Smooth muscle cell (in vitro differentiated cells): Measurements from ENCODE around the gene PCCA. TPM values are rescaled to one million over a fixed set of nuclear protein-coding genes. Genes with fewer than 3 reads are reported as not detected.

Source experiments
- DNase-seq: peaks from one replicate; lab custom pipeline; 2025; ENCODE audit not compliant: unreplicated experiment; lab: John Stamatoyannopoulos, UW
- H2AFZ ChIP-seq: fragments of 200-600 bp; sonication (generic); 2 replicates; pipeline ENCODE4 v1.6.0; 2016; ENCODE audit warnings: antibody characterized with exemption, low read depth, mild to moderate bottlenecking
- H3F3A ChIP-seq: fragments of 200-600 bp; sonication (generic); 2 replicates; pipeline ENCODE4 v1.6.0; 2017; ENCODE audit warnings: antibody characterized with exemption, low read depth
- H3K27ac ChIP-seq: fragments of 200-600 bp; sonication (generic); 2 replicates; pipeline ENCODE4 v1.5.1; 2016; ENCODE audit warnings: low read depth, mild to moderate bottlenecking
- H3K27me3 ChIP-seq: fragments of 200-600 bp; sonication (generic); 2 replicates; pipeline ENCODE4 v1.6.1; 2016; ENCODE audit warnings: low read depth, mild to moderate bottlenecking
- H3K36me3 ChIP-seq: fragments of 200-600 bp; sonication (generic); 2 replicates; pipeline ENCODE4 v1.5.1; 2016; ENCODE audit warnings: low read depth
- H3K4me1 ChIP-seq: fragments of 200-600 bp; sonication (generic); 2 replicates; pipeline ENCODE4 v1.5.1; 2016; ENCODE audit warnings: low read depth
- H3K4me2 ChIP-seq: fragments of 200-600 bp; sonication (generic); 2 replicates; pipeline ENCODE4 v1.6.0; 2016; ENCODE audit warnings: mild to moderate bottlenecking
- H3K4me3 ChIP-seq: fragments of 200-600 bp; sonication (generic); 2 replicates; pipeline ENCODE4 v1.5.1; 2016; ENCODE audit warnings: mild to moderate bottlenecking
- H3K79me2 ChIP-seq: fragments of 200-600 bp; sonication (generic); 2 replicates; pipeline ENCODE4 v1.6.0; 2016; ENCODE audit warnings: low read depth, mild to moderate bottlenecking
- H3K9ac ChIP-seq: fragments of 200-600 bp; sonication (generic); 2 replicates; pipeline ENCODE4 v1.6.0; 2016; ENCODE audit warnings: low read depth
- H3K9me3 ChIP-seq: fragments of 200-600 bp; sonication (generic); replicated peaks from 2 replicates; pipeline ENCODE4 v1.5.1; 2016; ENCODE audit warnings: low read depth
- H4K20me1 ChIP-seq: fragments of 200-600 bp; sonication (generic); 2 replicates; pipeline ENCODE4 v1.6.0; 2016; ENCODE audit warnings: low read depth
- WGBS: methylation state at CpG from one replicate; pipeline ENCODE4 v1.1.7; 2016; ENCODE audit warnings: low lambda C conversion rate; 5-methylcytosine and 5-hydroxymethylcytosine counted together
- polyA plus RNA-seq: library from polyadenylated mRNA; unstranded; fragments of >200 nt; fragmentation: Nextera tagmentation; extraction: Ambion mirVana; gene quantifications from 2 replicates; pipeline ENCODE4 v1.2.1, GENCODE V29; 2016
- total RNA-seq: library from RNA; depleted of rRNA; stranded (reverse); fragments of >200 nt; gene quantifications from 2 replicates; pipeline ENCODE4 v1.2.3, GENCODE V29; 2014
- TF ChIP-seq, protein P1 (sequence below): fragments of 200-600 bp; sonication (generic); IDR thresholded peaks from 2 replicates; pipeline ENCODE4 v1.5.1; 2017; ENCODE audit warnings: borderline replicate concordance, mild to moderate bottlenecking, antibody characterized with exemption; ENCODE audit not compliant: insufficient read depth, poor library complexity, severe bottlenecking

The PCCA gene
- total and polyA plus RNA-seq, 2 experiments from 2014 or later: 19.6 to 24.7 TPM

DNA sequence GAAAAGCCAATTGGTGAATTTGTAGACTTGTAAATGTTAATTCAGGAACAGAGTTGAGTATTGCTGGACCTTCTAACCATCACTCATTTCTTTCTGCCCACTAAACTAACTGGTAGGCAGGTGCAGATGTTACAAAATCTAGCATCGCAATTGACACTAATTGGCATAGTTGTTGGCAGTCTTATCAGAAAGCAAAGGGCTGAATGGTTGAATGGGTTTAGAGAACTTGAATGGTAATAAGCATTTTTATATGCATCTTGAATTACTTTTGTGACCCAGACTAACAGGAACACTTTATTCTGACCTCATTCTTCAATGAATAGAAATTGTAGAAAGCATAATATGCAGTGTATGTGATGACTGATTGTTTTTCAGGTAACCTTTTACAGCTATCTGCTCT, 310.6 kb downstream of the PCCA start:
- Histone ChIP-seq H3F3A (peaks cover 2% of the 10 kb centered on the region), H3K4me3 (no peak overlapping the region), H3K9me3 (no peaks in the 10 kb centered on the region), H3K27ac (no peak overlapping the region), H2AFZ (no peak overlapping the region), H3K79me2 (no peaks in the 10 kb centered on the region), H4K20me1 (no peaks in the 10 kb centered on the region), H3K36me3 (no peaks in the 10 kb centered on the region), H3K27me3 (no peaks in the 10 kb centered on the region), H3K4me1 (no peaks in the 10 kb centered on the region), H3K9ac (no peak overlapping the region), H3K4me2 (no peak overlapping the region)
- no peak for DNase-seq
- 94% methylated on average over 1 of the region's 1 CpG for WGBS
- TF ChIP-seq, protein P1, sequence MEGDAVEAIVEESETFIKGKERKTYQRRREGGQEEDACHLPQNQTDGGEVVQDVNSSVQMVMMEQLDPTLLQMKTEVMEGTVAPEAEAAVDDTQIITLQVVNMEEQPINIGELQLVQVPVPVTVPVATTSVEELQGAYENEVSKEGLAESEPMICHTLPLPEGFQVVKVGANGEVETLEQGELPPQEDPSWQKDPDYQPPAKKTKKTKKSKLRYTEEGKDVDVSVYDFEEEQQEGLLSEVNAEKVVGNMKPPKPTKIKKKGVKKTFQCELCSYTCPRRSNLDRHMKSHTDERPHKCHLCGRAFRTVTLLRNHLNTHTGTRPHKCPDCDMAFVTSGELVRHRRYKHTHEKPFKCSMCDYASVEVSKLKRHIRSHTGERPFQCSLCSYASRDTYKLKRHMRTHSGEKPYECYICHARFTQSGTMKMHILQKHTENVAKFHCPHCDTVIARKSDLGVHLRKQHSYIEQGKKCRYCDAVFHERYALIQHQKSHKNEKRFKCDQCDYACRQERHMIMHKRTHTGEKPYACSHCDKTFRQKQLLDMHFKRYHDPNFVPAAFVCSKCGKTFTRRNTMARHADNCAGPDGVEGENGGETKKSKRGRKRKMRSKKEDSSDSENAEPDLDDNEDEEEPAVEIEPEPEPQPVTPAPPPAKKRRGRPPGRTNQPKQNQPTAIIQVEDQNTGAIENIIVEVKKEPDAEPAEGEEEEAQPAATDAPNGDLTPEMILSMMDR: no peak

DNA sequence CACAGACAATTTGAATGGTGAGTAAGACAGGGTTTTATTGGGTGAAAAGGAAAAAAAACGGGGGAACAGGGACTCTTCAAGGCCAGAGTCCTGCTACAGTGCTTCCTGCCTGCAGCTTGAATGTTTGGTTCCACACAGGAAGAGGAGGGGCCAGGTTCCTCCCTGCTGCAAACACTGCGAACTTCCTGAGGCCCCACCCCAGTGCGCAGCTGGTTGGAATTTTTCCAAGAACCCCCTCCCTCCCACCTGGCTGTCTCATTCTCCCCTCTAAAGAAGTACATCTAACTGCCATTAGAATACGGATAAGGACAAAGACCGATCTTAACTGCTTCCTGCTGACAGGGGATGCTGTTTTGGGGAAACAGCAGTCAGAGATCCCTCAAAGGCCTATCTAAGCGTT, 314.8 kb downstream of the PCCA start:
- no peaks in the 10 kb centered on the region for H3F3A ChIP-seq
- no peak overlapping the region for H2AFZ ChIP-seq
- DNase-seq: no peak
- H3K79me2 ChIP-seq: no peaks in the 10 kb centered on the region
- H3K9me3 ChIP-seq: peaks cover 14% of the 10 kb centered on the region
- H3K27me3 ChIP-seq: no peaks in the 10 kb centered on the region
- 68% methylated on average over 6 of the region's 6 CpGs for WGBS
- peaks cover 10% of the 10 kb centered on the region for H3K36me3 ChIP-seq
- no peaks in the 10 kb centered on the region for H3K4me1 ChIP-seq
- no peak overlapping the region for H3K4me2 ChIP-seq
- no peak overlapping the region for H3K27ac ChIP-seq
- no peak overlapping the region for H3K9ac ChIP-seq
- no peak overlapping the region for H3K4me3 ChIP-seq
- no peaks in the 10 kb centered on the region for H4K20me1 ChIP-seq
- TF ChIP-seq, protein P1: no peak

DNA sequence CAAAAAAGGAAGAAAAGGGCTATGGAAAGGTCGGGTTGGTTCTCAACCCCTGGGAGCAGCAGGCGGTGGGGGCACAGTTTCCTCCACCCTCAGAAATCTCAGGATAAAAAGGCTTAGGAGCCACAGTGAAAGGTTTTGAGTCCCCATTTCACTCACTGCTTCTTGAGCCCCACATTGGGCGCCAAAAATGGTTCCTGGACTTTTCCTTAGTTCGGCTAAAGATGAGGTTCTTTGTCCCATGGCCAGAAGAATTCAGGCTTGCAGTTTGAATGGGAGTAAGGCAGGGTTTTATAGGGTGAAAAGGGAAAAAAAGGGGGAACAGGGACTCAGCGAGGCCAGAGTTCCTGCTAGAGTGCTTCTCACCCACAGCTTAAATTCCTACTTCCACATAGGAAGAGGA, 320.2 kb downstream of the PCCA start:
- WGBS: 95% methylated on average over 5 of the region's 5 CpGs

DNA sequence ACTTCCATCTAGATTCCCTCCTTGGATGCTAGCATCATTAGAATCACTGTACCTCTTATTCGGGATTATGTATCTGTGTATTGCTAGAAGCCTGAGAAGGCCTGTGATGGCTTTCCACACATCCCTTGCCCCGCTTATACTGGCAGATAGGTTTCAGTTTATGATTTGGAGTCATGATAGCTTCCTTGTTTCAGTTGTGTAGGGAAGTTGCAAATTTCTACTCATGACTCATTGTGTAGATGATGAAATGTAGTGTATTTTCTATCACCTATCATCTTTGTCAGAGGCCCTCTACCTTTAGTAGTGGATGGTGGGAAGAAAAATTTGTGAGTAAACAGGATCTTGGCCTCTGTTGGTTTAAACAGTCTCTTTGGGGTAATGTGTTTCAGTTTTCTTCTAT, 334.5 kb downstream of the PCCA start:
- H3K9me3 ChIP-seq: no peaks in the 10 kb centered on the region
- H3K4me2 ChIP-seq: no peak overlapping the region
- no peak overlapping the region for H3K27ac ChIP-seq
- H4K20me1 ChIP-seq: no peaks in the 10 kb centered on the region
- H3K27me3 ChIP-seq: no peaks in the 10 kb centered on the region
- TF ChIP-seq, protein P1: no peak
- no peaks in the 10 kb centered on the region for H3K79me2 ChIP-seq
- no peaks in the 10 kb centered on the region for H3K4me1 ChIP-seq
- H3K36me3 ChIP-seq: no peaks in the 10 kb centered on the region
- WGBS: 98% methylated on average over 2 of the region's 2 CpGs
- DNase-seq: no peak
- H3F3A ChIP-seq: no peaks in the 10 kb centered on the region
- H3K4me3 ChIP-seq: no peak overlapping the region
- H2AFZ ChIP-seq: no peak overlapping the region
- no peak overlapping the region for H3K9ac ChIP-seq

More for the DNA sequence above, 320.2 kb downstream of the PCCA start:
- H3K4me3 ChIP-seq: no peak overlapping the region
- no peak overlapping the region for H3K27ac ChIP-seq
- H3K4me1 ChIP-seq: no peaks in the 10 kb centered on the region
- TF ChIP-seq, protein P1: no peak
- no peak overlapping the region for H2AFZ ChIP-seq
- no peaks in the 10 kb centered on the region for H3K79me2 ChIP-seq
- no peak overlapping the region for H3K4me2 ChIP-seq
- DNase-seq: no peak
- H3F3A ChIP-seq: no peaks in the 10 kb centered on the region
- no peaks in the 10 kb centered on the region for H4K20me1 ChIP-seq
- peaks cover 12% of the 10 kb centered on the region for H3K36me3 ChIP-seq
- no peaks in the 10 kb centered on the region for H3K27me3 ChIP-seq
- no peak overlapping the region for H3K9ac ChIP-seq
- peaks cover 31% of the 10 kb centered on the region for H3K9me3 ChIP-seq
